ENCODE measurements around the gene HSD11B1L. TPM values are rescaled to one million over a fixed set of nuclear protein-coding genes. Genes with fewer than 3 reads are reported as not detected.
"Not testable (repeated sequence)": the region's sequence is repeated elsewhere in the genome, so short reads cannot be mapped to it uniquely, and the experiment has no call there.

Gene HSD11B1L
- total RNA-seq, 2 donors from 2014 or later, result 11.9 to 21.8 TPM

GRCh38 chr19:5719274-5719960 is 38.6 kb downstream of the HSD11B1L start:
- TF ChIP-seq CTCF (IDR thresholded peaks at IDR 0.05), result no peak
- TF ChIP-seq POLR2A (IDR thresholded peaks at IDR 0.05), result no peak
- H3K27ac ChIP-seq, result peak overlapping the region; percentile 75 to 98 (median 88)
- H3K36me3 ChIP-seq (replicated peaks in 1 of 2; ENCODE audit: insufficient read depth in 1 of 2, low read depth in 2 of 2), result no peaks in the 10 kb centered on the region
- intact Hi-C loops (cut with DNase I), result no loop called here
- DNase-seq, result peak in 1 of 4 donors; percentile 23
- no peak for ATAC-seq
- H3K9me3 ChIP-seq, result no peaks in the 10 kb centered on the region
- 0% methylated on average over 26 to 58 of the region's 58 CpGs for WGBS, 2 donors
- H3K27me3 ChIP-seq, result no peaks in the 10 kb centered on the region
- H3K4me3 ChIP-seq, result peak overlapping the region; percentile 99
- H3K4me1 ChIP-seq, result peaks cover 31% of the 10 kb centered on the region

GRCh38 chr19:5719961-5720790 is 39.3 kb downstream of the HSD11B1L start, which contains the start of the genes CATSPERD and LONP1:
Gene CATSPERD (plus strand): TSS chr19:5720637. CDS start chr19:5720738, 101 bp downstream.
Gene LONP1 (minus strand): TSS chr19:5720146. CDS start chr19:5720132, 14 bp downstream.
- Histone ChIP-seq H3K4me3 (peak within 1 kb of the TSS; percentile 99), H3K27me3 (no peaks in the 10 kb centered on the region), H3K36me3 (replicated peaks in 1 of 2; ENCODE audit: insufficient read depth in 1 of 2, low read depth in 2 of 2) (no peaks in the 10 kb centered on the region), H3K4me1 (peaks cover 31% of the 10 kb centered on the region), H3K27ac (peak within 1 kb of the TSS; percentile 75 to 98 (median 88)), H3K9me3 (no peaks in the 10 kb centered on the region)
- intact Hi-C loops (cut with DNase I), result no loop called here
- TF ChIP-seq CTCF (IDR thresholded peaks at IDR 0.05), result peak; percentile 85 to 99 (median 97)
- TF ChIP-seq POLR2A (IDR thresholded peaks at IDR 0.05), result peak; percentile 69 to 80 (median 80)
- peak; percentile 96 for ATAC-seq
- 0 to 2% methylated on average over 7 to 87 of the region's 90 CpGs for WGBS, 2 donors
- DNase-seq, result peak; percentile 98 to 99 (median 99)

- Histone ChIP-seq H3K36me3 (replicated peaks in 1 of 2; ENCODE audit: insufficient read depth in 1 of 2, low read depth in 2 of 2) (no peaks in the 10 kb centered on the region), H3K9me3 (no peaks in the 10 kb centered on the region), H3K27me3 (no peaks in the 10 kb centered on the region), H3K27ac (no peak overlapping the region), H3K4me1 (no peaks in the 10 kb centered on the region), H3K4me3 (no peak overlapping the region)
- intact Hi-C loops (cut with DNase I), result no loop called here
- no peak for DNase-seq
- 75 to 81% methylated on average over 4 of the region's 4 CpGs for WGBS, 2 donors
- TF ChIP-seq POLR2A (IDR thresholded peaks at IDR 0.05) (no peak), CTCF (IDR thresholded peaks at IDR 0.05) (no peak)
- ATAC-seq, result no peak
These were observed 46.7 kb downstream of the HSD11B1L start for GRCh38 chr19:5727453-5728050.

- H3K4me3 ChIP-seq; H3K27ac ChIP-seq; H3K4me1 ChIP-seq; H3K9me3 ChIP-seq; H3K27me3 ChIP-seq; ATAC-seq; DNase-seq; H3K36me3 ChIP-seq (replicated peaks in 1 of 2; ENCODE audit: insufficient read depth in 1 of 2, low read depth in 2 of 2); intact Hi-C loops (cut with DNase I): not testable (repeated sequence)
- WGBS, 2 donors, result 81 to 84% methylated on average over 2 of the region's 2 CpGs
These were observed 52.3 kb downstream of the HSD11B1L start for GRCh38 chr19:5733172-5733571.

Other genes starting within 250 kb of the HSD11B1L start
- gene ZNRF4, start 225.6 kb upstream of the HSD11B1L start, total RNA-seq, result not detected
- under 1 TPM in 1 of 2 donors, not detected in 1; 0.52 TPM for gene TINCR, start 113.1 kb upstream of the HSD11B1L start, total RNA-seq
- 100 to 1,000 TPM in 1 of 2 donors, 10 to 100 TPM in 1; 38.7 to 104 TPM for gene SAFB2, start 58.3 kb upstream of the HSD11B1L start, total RNA-seq
- 100 to 1,000 TPM in 1 of 2 donors, 10 to 100 TPM in 1; 49.8 to 244 TPM for gene SAFB, start 57.9 kb upstream of the HSD11B1L start, total RNA-seq
- 10 to 100 TPM; 14.5 to 14.8 TPM for gene MICOS13, start 511 bp upstream of the HSD11B1L start, total RNA-seq
- gene RPL36, start 9.3 kb downstream of the HSD11B1L start, total RNA-seq, result 100 to 1,000 TPM; 280 to 342 TPM
- 10 to 100 TPM; 31.9 to 95.6 TPM for gene LONP1, start 39.1 kb downstream of the HSD11B1L start, total RNA-seq
- gene CATSPERD, start 39.6 kb downstream of the HSD11B1L start, total RNA-seq, result not detected
- gene PRR22, start 103.7 kb downstream of the HSD11B1L start, total RNA-seq, result 1 to 10 TPM; 2.3 TPM
- 10 to 100 TPM; 28.0 to 39.6 TPM for gene DUS3L, start 110.1 kb downstream of the HSD11B1L start, total RNA-seq
- gene NRTN, start 124.0 kb downstream of the HSD11B1L start, total RNA-seq, result 10 to 100 TPM; 24.1 to 70.9 TPM
- gene FUT6, start 158.7 kb downstream of the HSD11B1L start, total RNA-seq, result 10 to 100 TPM in 1 of 2 donors, 1 to 10 TPM in 1; 3.6 to 12.2 TPM
- 1 to 10 TPM; 5.7 to 9.2 TPM for gene FUT3, start 170.4 kb downstream of the HSD11B1L start, total RNA-seq
- not detected for gene FUT5, start 189.5 kb downstream of the HSD11B1L start, total RNA-seq
- 10 to 100 TPM; 31.6 to 79.1 TPM for gene NDUFA11, start 222.8 kb downstream of the HSD11B1L start, total RNA-seq
- gene VMAC, start 223.8 kb downstream of the HSD11B1L start, total RNA-seq, result 10 to 100 TPM; 12.5 to 15.3 TPM
- 10 to 100 TPM; 18.7 to 38.6 TPM for gene CAPS, start 233.2 kb downstream of the HSD11B1L start, total RNA-seq

Measured in body of pancreas (tissue), 4 donors.